Measurements from ENCODE around the gene PTPN21. TPM values are rescaled to one million over a fixed set of nuclear protein-coding genes. Genes with fewer than 3 reads are reported as not detected.
A peak's percentile ranks its signal among the peaks of the same experiment; 100 is the strongest.

PTPN21 gene
- total and polyA plus RNA-seq, 4 donors = 2.1 to 7.2 (median 3.1) TPM

DNA sequence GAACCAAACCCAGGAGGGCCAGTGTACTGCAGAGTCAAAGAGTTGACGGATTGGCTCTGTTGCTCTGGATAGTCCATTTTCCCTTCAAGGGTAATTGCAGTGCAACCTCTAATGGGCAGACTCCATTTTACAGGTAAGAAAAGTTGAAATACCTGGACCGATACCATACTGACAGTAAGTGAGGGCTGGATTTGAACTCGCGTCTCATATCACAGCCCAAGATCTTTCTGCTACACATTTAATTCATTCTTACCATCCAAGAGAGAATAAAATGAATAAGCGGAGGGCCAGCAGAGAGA, 7.7 kb upstream of the PTPN21 start:
- H3K4me3 ChIP-seq (ENCODE audit: low read depth in 1 of 3, low read length in 3 of 3) = peak overlapping the region; percentile 88 to 100 (median 97)
- H3K4me1 ChIP-seq (ENCODE audit: control insufficient read depth in 4 of 4, insufficient read depth in 4 of 4, low read length in 3 of 4) = peaks cover 1 to 24% (median 12%) of the 10 kb centered on the region in 4 donors
- TF ChIP-seq JUND (IDR thresholded peaks at IDR 0.05) = no peak
- no peak for TF ChIP-seq RAD21 (IDR thresholded peaks at IDR 0.05)
- TF ChIP-seq, protein P1, sequence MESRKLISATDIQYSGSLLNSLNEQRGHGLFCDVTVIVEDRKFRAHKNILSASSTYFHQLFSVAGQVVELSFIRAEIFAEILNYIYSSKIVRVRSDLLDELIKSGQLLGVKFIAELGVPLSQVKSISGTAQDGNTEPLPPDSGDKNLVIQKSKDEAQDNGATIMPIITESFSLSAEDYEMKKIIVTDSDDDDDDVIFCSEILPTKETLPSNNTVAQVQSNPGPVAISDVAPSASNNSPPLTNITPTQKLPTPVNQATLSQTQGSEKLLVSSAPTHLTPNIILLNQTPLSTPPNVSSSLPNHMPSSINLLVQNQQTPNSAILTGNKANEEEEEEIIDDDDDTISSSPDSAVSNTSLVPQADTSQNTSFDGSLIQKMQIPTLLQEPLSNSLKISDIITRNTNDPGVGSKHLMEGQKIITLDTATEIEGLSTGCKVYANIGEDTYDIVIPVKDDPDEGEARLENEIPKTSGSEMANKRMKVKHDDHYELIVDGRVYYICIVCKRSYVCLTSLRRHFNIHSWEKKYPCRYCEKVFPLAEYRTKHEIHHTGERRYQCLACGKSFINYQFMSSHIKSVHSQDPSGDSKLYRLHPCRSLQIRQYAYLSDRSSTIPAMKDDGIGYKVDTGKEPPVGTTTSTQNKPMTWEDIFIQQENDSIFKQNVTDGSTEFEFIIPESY (IDR thresholded peaks at IDR 0.05) = no peak
- TF ChIP-seq NR2F2 (IDR thresholded peaks at IDR 0.05) = no peak
- TF ChIP-seq, protein P2, sequence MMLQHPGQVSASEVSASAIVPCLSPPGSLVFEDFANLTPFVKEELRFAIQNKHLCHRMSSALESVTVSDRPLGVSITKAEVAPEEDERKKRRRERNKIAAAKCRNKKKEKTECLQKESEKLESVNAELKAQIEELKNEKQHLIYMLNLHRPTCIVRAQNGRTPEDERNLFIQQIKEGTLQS (IDR thresholded peaks at IDR 0.05) = no peak
- TF ChIP-seq FOXA2 (IDR thresholded peaks at IDR 0.05) = no peak
- TF ChIP-seq RXRA (IDR thresholded peaks at IDR 0.05) = no peak
- no peak for TF ChIP-seq HNF4A (conservative IDR thresholded peaks at IDR 0.05)
- TF ChIP-seq, protein P3, sequence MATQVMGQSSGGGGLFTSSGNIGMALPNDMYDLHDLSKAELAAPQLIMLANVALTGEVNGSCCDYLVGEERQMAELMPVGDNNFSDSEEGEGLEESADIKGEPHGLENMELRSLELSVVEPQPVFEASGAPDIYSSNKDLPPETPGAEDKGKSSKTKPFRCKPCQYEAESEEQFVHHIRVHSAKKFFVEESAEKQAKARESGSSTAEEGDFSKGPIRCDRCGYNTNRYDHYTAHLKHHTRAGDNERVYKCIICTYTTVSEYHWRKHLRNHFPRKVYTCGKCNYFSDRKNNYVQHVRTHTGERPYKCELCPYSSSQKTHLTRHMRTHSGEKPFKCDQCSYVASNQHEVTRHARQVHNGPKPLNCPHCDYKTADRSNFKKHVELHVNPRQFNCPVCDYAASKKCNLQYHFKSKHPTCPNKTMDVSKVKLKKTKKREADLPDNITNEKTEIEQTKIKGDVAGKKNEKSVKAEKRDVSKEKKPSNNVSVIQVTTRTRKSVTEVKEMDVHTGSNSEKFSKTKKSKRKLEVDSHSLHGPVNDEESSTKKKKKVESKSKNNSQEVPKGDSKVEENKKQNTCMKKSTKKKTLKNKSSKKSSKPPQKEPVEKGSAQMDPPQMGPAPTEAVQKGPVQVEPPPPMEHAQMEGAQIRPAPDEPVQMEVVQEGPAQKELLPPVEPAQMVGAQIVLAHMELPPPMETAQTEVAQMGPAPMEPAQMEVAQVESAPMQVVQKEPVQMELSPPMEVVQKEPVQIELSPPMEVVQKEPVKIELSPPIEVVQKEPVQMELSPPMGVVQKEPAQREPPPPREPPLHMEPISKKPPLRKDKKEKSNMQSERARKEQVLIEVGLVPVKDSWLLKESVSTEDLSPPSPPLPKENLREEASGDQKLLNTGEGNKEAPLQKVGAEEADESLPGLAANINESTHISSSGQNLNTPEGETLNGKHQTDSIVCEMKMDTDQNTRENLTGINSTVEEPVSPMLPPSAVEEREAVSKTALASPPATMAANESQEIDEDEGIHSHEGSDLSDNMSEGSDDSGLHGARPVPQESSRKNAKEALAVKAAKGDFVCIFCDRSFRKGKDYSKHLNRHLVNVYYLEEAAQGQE (IDR thresholded peaks at IDR 0.05) = no peak
- TF ChIP-seq HNF4G (IDR thresholded peaks at IDR 0.05) = no peak
- TF ChIP-seq EGR1 (IDR thresholded peaks at IDR 0.05; ENCODE audit: low read depth in 2 of 2) = no peak
- TF ChIP-seq FOXA1 (IDR thresholded peaks at IDR 0.05) = no peak
- TF ChIP-seq, protein P4, sequence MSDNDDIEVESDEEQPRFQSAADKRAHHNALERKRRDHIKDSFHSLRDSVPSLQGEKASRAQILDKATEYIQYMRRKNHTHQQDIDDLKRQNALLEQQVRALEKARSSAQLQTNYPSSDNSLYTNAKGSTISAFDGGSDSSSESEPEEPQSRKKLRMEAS (IDR thresholded peaks at IDR 0.05) = no peak
- TF ChIP-seq, protein P5, sequence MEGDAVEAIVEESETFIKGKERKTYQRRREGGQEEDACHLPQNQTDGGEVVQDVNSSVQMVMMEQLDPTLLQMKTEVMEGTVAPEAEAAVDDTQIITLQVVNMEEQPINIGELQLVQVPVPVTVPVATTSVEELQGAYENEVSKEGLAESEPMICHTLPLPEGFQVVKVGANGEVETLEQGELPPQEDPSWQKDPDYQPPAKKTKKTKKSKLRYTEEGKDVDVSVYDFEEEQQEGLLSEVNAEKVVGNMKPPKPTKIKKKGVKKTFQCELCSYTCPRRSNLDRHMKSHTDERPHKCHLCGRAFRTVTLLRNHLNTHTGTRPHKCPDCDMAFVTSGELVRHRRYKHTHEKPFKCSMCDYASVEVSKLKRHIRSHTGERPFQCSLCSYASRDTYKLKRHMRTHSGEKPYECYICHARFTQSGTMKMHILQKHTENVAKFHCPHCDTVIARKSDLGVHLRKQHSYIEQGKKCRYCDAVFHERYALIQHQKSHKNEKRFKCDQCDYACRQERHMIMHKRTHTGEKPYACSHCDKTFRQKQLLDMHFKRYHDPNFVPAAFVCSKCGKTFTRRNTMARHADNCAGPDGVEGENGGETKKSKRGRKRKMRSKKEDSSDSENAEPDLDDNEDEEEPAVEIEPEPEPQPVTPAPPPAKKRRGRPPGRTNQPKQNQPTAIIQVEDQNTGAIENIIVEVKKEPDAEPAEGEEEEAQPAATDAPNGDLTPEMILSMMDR (IDR thresholded peaks at IDR 0.05; ENCODE audit: low read depth, low read length, missing input control) = no peak
- peak overlapping the region; percentile 93 to 97 for H3K27ac ChIP-seq (ENCODE audit: low read depth in 1 of 2, low read length in 2 of 2)
- H3K9me3 ChIP-seq (ENCODE audit: control insufficient read depth in 4 of 4, low read length in 3 of 4) = no peaks in the 10 kb centered on the region
- 21% methylated on average over 5 of the region's 5 CpGs for whole genome bisulfite sequencing
- no peaks in the 10 kb centered on the region for H3K36me3 ChIP-seq (ENCODE audit: control insufficient read depth in 4 of 4, insufficient read depth in 3 of 4, low read depth in 1 of 4, low read length in 3 of 4)
- no peak for DNase-seq (ENCODE audit: low spot score)
- peak overlapping the region in 1 of 2 donors; percentile 81 for H3K9ac ChIP-seq (ENCODE audit: low read depth in 1 of 2, low read length in 2 of 2)
- no peaks in the 10 kb centered on the region for H3K27me3 ChIP-seq (ENCODE audit: control insufficient read depth in 4 of 4, insufficient read depth in 4 of 4, low read length in 3 of 4)

DNA sequence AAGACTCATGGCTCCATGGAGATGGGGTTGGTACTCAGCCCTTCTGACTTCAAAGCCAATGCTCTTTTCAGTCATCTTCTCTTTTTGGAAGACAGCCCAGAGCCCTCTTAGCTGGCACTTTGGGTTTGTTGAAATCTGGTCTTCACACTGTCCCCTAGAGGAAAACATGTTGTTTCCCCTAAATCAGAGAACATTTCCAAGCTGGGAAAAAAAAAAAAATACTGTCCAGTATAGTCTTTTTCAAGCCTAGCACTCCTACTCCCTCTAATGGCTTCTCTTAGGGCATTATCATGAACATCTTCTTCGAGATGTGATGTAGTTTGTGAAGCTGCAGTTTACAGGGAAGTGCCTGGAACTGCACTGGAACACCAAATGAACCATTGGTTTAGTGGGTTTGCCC, 5.0 kb upstream of the PTPN21 start:
- H3K9me3 ChIP-seq (ENCODE audit: control insufficient read depth in 4 of 4, low read length in 3 of 4) = no peaks in the 10 kb centered on the region
- no peaks in the 10 kb centered on the region for H3K27me3 ChIP-seq (ENCODE audit: control insufficient read depth in 4 of 4, insufficient read depth in 4 of 4, low read length in 3 of 4)
- no peak for DNase-seq (ENCODE audit: low spot score)
- H3K4me1 ChIP-seq (ENCODE audit: control insufficient read depth in 4 of 4, insufficient read depth in 4 of 4, low read length in 3 of 4) = peaks cover 0 to 26% (median 17%) of the 10 kb centered on the region in 4 donors
- H3K9ac ChIP-seq (ENCODE audit: low read depth in 1 of 2, low read length in 2 of 2) = no peak overlapping the region
- H3K27ac ChIP-seq (ENCODE audit: low read depth in 1 of 2, low read length in 2 of 2) = no peak overlapping the region
- H3K36me3 ChIP-seq (ENCODE audit: control insufficient read depth in 4 of 4, insufficient read depth in 3 of 4, low read depth in 1 of 4, low read length in 3 of 4) = no peaks in the 10 kb centered on the region
- H3K4me3 ChIP-seq (ENCODE audit: low read depth in 1 of 3, low read length in 3 of 3) = no peak overlapping the region
- 11% methylated on average over 1 of the region's 1 CpG for whole genome bisulfite sequencing
- TF ChIP-seq FOXA2 (IDR thresholded peaks at IDR 0.05) (no peak), SP1 (IDR thresholded peaks at IDR 0.05) (no peak), HNF4A (conservative IDR thresholded peaks at IDR 0.05) (no peak), RXRA (IDR thresholded peaks at IDR 0.05) (no peak), FOXA1 (IDR thresholded peaks at IDR 0.05) (no peak), NR2F2 (IDR thresholded peaks at IDR 0.05) (no peak), RAD21 (IDR thresholded peaks at IDR 0.05) (peak; percentile 76 to 77), JUND (IDR thresholded peaks at IDR 0.05) (no peak)
- TF ChIP-seq, protein P4 (IDR thresholded peaks at IDR 0.05) = no peak
- TF ChIP-seq, protein P3 (IDR thresholded peaks at IDR 0.05) = no peak
- TF ChIP-seq, protein P2 (IDR thresholded peaks at IDR 0.05) = no peak
- TF ChIP-seq, protein P5 (IDR thresholded peaks at IDR 0.05; ENCODE audit: low read depth, low read length, missing input control) = peak; percentile 33
